ENCODE measurements around the gene MT1F.
"Not testable (repeated sequence)": the region's sequence is repeated elsewhere in the genome, so short reads cannot be mapped to it uniquely, and the experiment has no call there.

Gene MT1F

GRCh38 chr16:56673921-56674320, 16.2 kb downstream of the MT1F start:
- Histone ChIP-seq H3K27me3 (peaks cover 3 to 63% of the 10 kb centered on the region in 2 donors), H3K27ac (no peak overlapping the region), H3K4me3 (no peak overlapping the region), H3K4me1 (peaks cover 0 to 21% (median 14%) of the 10 kb centered on the region in 4 donors), H3K36me3 (no peaks in the 10 kb centered on the region), H3K9me3 (no peaks in the 10 kb centered on the region)
- intact Hi-C loops (cut with DNase I; ENCODE audit: low total_unique reads): no loop called here
- peak; percentile 62 to 73 for TF ChIP-seq CTCF (IDR thresholded peaks at IDR 0.05)
- DNase-seq: no peak

- Histone ChIP-seq H3K4me1 (peaks cover 0 to 15% (median 10%) of the 10 kb centered on the region in 4 donors), H3K27me3 (peaks cover 0 to 56% of the 10 kb centered on the region in 2 donors)
- H3K36me3 ChIP-seq; H3K27ac ChIP-seq; DNase-seq; intact Hi-C loops (cut with DNase I; ENCODE audit: low total_unique reads); H3K4me3 ChIP-seq; H3K9me3 ChIP-seq: not testable (repeated sequence)
These were observed 16.8 kb downstream of the MT1F start for GRCh38 chr16:56674570-56674969.

- peaks cover 0 to 10% (median 9%) of the 10 kb centered on the region in 4 donors for H3K4me1 ChIP-seq
- no peaks in the 10 kb centered on the region for H3K36me3 ChIP-seq
- H3K4me3 ChIP-seq: peak overlapping the region in 1 of 2 donors; percentile 3
- no peak overlapping the region for H3K27ac ChIP-seq
- no peaks in the 10 kb centered on the region for H3K9me3 ChIP-seq
- no peak for DNase-seq
- peaks cover 0 to 44% of the 10 kb centered on the region in 2 donors for H3K27me3 ChIP-seq
- TF ChIP-seq CTCF (IDR thresholded peaks at IDR 0.05): no peak
- intact Hi-C loops (cut with DNase I; ENCODE audit: low total_unique reads): no loop called here
These were observed 18.0 kb downstream of the MT1F start for GRCh38 chr16:56675685-56676210.

GRCh38 chr16:56677474-56677873, 19.7 kb downstream of the MT1F start:
- Histone ChIP-seq H3K4me1 (peaks cover 0 to 18% (median 9%) of the 10 kb centered on the region in 4 donors), H3K4me3 (no peak overlapping the region), H3K27me3 (peaks cover 0 to 32% of the 10 kb centered on the region in 2 donors), H3K27ac (no peak overlapping the region), H3K9me3 (no peaks in the 10 kb centered on the region), H3K36me3 (no peaks in the 10 kb centered on the region)
- DNase-seq: no peak
- no peak for TF ChIP-seq CTCF (IDR thresholded peaks at IDR 0.05)
- intact Hi-C loops (cut with DNase I; ENCODE audit: low total_unique reads): no loop called here

GRCh38 chr16:56679078-56679730, 21.4 kb downstream of the MT1F start:
- peaks cover 0 to 29% (median 8%) of the 10 kb centered on the region in 4 donors for H3K4me1 ChIP-seq
- H3K9me3 ChIP-seq: no peaks in the 10 kb centered on the region
- no peak overlapping the region for H3K27ac ChIP-seq
- peak in 1 of 2 donors; percentile 44 for DNase-seq
- H3K36me3 ChIP-seq: peaks cover 6 to 7% (median 6%) of the 10 kb centered on the region in 3 donors
- TF ChIP-seq CTCF (IDR thresholded peaks at IDR 0.05): no peak
- intact Hi-C loops (cut with DNase I; ENCODE audit: low total_unique reads): no loop called here
- H3K27me3 ChIP-seq: peaks cover 0 to 20% of the 10 kb centered on the region in 2 donors
- H3K4me3 ChIP-seq: no peak overlapping the region

- peak in 1 of 2 donors; percentile 27 for DNase-seq
- no peaks in the 10 kb centered on the region for H3K9me3 ChIP-seq
- TF ChIP-seq CTCF (IDR thresholded peaks at IDR 0.05): no peak
- H3K27ac ChIP-seq: no peak overlapping the region
- no peak overlapping the region for H3K4me3 ChIP-seq
- intact Hi-C loops (cut with DNase I; ENCODE audit: low total_unique reads): loop anchor here (5.0 kb wide), 1 partner anchor 73 kb away; the partner anchor contains the start of gene MT2A
- H3K27me3 ChIP-seq: peaks cover 0 to 17% of the 10 kb centered on the region in 2 donors
- peaks cover 6 to 10% (median 8%) of the 10 kb centered on the region in 3 donors for H3K36me3 ChIP-seq
- H3K4me1 ChIP-seq: peaks cover 0 to 36% (median 11%) of the 10 kb centered on the region in 4 donors
These were observed 22.1 kb downstream of the MT1F start for GRCh38 chr16:56679818-56680217.

All from tibial artery (tissue), 4 donors.